ENCODE results near the gene TMEM120A.

DNA sequence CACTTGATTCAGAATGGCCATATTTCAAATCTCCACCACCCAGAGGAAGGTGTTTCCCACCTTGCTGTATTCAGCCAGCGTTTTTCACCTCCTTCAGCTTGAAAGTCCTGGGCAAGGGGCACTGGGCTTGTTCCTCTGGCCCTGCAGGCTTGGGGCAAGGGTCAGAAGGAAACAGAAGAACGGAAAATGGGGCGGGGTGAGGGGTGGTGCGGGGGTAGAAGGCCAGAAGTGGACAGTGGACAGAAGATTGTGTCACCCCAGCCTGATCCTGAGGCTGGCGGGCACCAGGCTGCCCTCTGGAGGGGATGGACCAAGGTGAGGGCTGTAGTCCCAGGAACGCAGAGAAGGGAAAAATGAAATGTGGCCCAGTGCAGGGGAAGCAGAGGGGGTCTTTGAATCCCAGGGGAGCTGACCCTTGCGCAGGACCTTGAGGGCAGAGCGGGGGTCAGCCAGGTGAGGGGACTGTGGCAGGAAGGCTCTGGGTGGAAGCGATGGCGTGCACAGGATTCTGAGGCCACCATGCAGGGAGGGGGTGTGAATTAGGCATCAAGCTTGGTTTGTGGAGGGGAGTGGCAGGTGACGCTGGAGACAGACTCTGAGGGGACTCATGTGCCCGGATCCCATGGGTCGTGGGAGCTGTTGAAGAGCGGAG is 23.0 kb downstream of the TMEM120A start:
- TF ChIP-seq, protein P1, sequence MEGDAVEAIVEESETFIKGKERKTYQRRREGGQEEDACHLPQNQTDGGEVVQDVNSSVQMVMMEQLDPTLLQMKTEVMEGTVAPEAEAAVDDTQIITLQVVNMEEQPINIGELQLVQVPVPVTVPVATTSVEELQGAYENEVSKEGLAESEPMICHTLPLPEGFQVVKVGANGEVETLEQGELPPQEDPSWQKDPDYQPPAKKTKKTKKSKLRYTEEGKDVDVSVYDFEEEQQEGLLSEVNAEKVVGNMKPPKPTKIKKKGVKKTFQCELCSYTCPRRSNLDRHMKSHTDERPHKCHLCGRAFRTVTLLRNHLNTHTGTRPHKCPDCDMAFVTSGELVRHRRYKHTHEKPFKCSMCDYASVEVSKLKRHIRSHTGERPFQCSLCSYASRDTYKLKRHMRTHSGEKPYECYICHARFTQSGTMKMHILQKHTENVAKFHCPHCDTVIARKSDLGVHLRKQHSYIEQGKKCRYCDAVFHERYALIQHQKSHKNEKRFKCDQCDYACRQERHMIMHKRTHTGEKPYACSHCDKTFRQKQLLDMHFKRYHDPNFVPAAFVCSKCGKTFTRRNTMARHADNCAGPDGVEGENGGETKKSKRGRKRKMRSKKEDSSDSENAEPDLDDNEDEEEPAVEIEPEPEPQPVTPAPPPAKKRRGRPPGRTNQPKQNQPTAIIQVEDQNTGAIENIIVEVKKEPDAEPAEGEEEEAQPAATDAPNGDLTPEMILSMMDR (IDR thresholded peaks at IDR 0.05), result no peak
- no peak for TF ChIP-seq POLR2A (IDR thresholded peaks at IDR 0.05)

Measured in esophagus squamous epithelium (tissue), 4 donors.